Measurements from ENCODE around the gene CTXND1. TPM values are rescaled to one million over a fixed set of nuclear protein-coding genes. Genes with fewer than 3 reads are reported as not detected.
A peak's percentile ranks its signal among the peaks of the same experiment; 100 is the strongest.

Gene CTXND1
- polyA plus RNA-seq, 4 donors: 9.4 to 14.1 (median 11.8) TPM

- no peak for DNase-seq (ENCODE audit: low read depth in 4 of 4, low spot score in 3 of 4)
Observed at GRCh38 chr15:80260551-80260950, 8.5 kb upstream of the CTXND1 start.

- no peak for DNase-seq (ENCODE audit: low read depth in 4 of 4, low spot score in 3 of 4)
Observed at GRCh38 chr15:80259942-80260510, 8.0 kb upstream of the CTXND1 start.

DNA sequence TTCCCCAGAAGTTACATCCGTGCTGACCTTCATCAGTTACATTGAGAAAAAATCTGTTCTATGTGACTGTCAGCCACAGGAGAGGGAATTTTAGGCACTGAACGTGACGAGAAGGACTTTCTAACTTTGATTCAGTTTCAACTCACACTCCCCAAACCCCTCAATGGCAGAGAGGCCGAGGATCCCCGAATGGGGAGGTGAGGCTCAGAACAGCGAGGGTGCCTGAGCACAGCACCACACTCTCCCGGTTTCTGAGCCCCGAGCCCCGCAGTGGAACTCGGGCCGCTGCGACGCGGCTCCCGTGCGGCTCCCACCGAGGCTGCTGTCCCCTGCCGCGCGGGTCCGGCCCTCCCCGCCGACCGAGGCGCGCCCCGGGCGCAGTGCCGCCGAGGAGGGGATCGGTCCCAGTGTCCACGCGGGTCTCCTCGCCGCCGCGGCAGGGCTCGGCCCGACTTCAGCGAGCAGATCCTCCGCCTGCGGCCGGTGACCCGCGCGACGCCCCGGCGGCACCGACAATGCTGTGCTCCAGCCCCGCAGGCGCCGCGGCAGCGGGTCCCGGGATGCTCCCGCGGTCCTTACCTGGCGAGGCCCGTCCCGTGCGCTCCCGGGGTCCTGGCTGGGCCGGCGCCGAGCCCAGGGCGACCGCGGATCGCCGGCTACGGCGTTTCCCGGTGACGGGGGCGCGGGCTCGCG is 439 bp downstream of the CTXND1 start:
- DNase-seq (ENCODE audit: low read depth in 4 of 4, low spot score in 3 of 4): no peak

DNA sequence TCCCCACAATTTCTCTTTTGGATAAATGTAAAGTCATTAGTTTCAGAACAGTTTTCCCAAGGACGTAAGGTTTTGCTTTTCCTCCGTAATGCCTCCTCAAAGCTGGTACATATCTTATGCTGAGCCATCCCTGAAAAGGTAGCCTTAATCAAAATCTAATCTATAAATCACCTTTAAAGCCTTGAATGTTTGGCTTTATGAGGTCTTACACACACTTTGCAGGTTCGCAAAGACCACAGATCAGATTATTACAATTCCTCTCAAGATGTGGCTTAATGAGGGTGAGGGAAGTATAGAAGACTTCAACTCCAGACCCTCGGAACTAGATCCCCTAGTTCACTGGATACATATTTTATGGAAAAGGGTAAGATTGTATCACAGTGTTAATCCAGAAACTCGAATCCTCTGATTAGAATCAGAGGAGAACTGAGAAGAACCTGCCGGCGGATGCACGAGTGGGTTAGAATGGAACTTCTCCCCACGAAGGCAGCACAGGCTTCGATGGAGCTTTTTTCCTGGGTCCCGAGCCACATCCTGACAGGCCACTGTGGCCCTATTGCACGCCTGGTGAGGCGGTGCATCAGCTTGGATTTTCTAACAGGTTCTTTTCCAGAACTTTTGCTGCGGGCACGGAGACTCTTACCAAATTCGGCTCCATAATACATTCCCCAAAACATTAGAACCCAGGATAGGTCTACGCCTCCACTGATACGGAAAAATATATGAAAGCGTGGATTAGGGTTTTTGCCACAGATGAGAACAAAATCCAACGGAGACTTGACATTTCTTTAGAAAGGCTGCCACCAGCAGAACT is 1.2 kb downstream of the CTXND1 start:
- DNase-seq (ENCODE audit: low read depth in 4 of 4, low spot score in 3 of 4): no peak

- DNase-seq (ENCODE audit: low read depth in 4 of 4, low spot score in 3 of 4): no peak
Observed at GRCh38 chr15:80249973-80250372, 2.0 kb downstream of the CTXND1 start.

GRCh38 chr15:80247320-80247719 is 4.7 kb downstream of the CTXND1 start:
- DNase-seq (ENCODE audit: low read depth in 4 of 4, low spot score in 3 of 4): no peak

- no peak for DNase-seq (ENCODE audit: low read depth in 4 of 4, low spot score in 3 of 4)
Observed at GRCh38 chr15:80246425-80246894, 5.6 kb downstream of the CTXND1 start.

- no peak for DNase-seq (ENCODE audit: low read depth in 4 of 4, low spot score in 3 of 4)
Observed at GRCh38 chr15:80242802-80243201, 9.2 kb downstream of the CTXND1 start.

DNA sequence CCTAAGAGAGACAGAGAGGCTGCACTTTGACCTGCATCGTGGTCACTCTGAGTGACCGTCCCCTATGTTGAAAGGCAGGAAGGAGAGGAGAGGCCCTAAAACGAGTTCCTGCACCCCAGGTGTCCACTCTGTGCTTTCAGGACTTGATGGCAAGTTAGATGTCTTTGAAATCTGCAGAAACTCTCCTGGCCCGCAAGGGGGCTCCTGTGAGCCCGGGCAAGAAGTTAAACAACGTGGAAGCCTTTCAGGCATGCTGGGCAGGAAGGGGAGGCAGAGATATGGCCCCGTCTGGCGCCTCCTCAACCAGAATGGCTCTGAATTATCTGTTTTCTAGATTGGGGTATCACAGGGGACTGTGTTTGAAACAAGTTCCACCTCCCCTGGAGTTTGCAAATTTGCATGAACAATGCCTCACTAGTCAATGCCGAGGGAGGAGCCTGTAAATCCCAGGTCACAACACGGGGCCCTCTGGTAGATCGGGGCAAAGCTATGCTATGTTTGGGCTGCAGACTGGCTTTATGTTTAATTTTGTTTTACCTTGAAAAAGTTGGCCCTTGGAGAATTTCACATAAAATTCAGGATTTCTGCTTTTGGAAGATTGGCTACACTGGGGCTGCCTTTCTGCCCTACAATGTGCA is 9.8 kb downstream of the CTXND1 start:
- no peak for DNase-seq (ENCODE audit: low read depth in 4 of 4, low spot score in 3 of 4)

DNA sequence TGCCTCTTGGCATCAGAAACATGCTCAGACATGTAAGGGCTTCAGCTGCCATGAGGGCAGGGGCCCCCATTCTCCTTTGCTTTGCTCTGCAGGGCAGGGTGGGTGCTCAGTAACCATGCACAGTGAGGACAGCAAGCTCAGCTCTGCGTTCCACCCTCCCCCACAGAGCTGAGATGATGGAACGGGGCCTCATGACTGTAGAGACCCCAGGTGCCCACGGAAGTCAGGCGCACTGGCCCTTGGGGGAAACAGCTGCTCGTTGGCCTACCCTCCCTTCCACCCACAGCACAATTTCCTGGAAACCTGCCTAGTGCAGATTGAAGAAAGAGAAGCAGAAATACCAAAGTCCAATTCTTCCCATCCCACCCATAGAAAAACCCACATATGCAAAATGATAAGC is 10.5 kb downstream of the CTXND1 start:
- no peak for DNase-seq (ENCODE audit: low read depth in 4 of 4, low spot score in 3 of 4)

- DNase-seq (ENCODE audit: low read depth in 4 of 4, low spot score in 3 of 4): no peak
Observed at GRCh38 chr15:80240276-80240675, 11.7 kb downstream of the CTXND1 start.

GRCh38 chr15:80234883-80235282 is 17.1 kb downstream of the CTXND1 start:
- no peak for DNase-seq (ENCODE audit: low read depth in 4 of 4, low spot score in 3 of 4)

GRCh38 chr15:80233581-80233980 is 18.4 kb downstream of the CTXND1 start:
- peak in 2 of 4 donors; percentile 31 to 44 for DNase-seq (ENCODE audit: low read depth in 4 of 4, low spot score in 3 of 4)

- DNase-seq (ENCODE audit: low read depth in 4 of 4, low spot score in 3 of 4): no peak
Observed at GRCh38 chr15:80231371-80231770, 20.6 kb downstream of the CTXND1 start.

- DNase-seq (ENCODE audit: low read depth in 4 of 4, low spot score in 3 of 4): no peak
Observed at GRCh38 chr15:80228959-80229610, 22.9 kb downstream of the CTXND1 start.

GRCh38 chr15:80219955-80220354 is 32.1 kb downstream of the CTXND1 start:
- DNase-seq (ENCODE audit: low read depth in 4 of 4, low spot score in 3 of 4): no peak

- no peak for DNase-seq (ENCODE audit: low read depth in 4 of 4, low spot score in 3 of 4)
Observed at GRCh38 chr15:80217327-80217900, 34.6 kb downstream of the CTXND1 start.

DNA sequence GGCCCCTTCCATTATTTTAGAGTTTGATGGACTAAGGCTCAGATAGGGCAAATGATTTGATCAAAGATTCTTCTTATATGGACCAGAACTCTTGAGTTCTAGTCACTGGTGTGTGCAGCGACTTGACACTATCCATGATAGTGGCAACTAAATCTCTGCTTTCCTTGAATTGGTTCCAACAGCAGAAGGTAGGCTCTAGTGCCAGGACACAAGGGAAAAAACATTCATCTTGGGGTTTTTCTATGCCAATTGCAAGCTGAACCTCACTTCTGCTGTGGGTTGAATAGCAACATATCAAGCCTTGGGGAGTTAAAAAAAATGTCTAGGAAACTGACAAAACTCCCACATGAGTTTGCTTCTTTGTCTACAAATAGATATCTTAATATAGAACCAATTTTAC is 35.1 kb downstream of the CTXND1 start:
- DNase-seq (ENCODE audit: low read depth in 4 of 4, low spot score in 3 of 4): no peak

GRCh38 chr15:80216141-80216540 is 35.9 kb downstream of the CTXND1 start:
- no peak for DNase-seq (ENCODE audit: low read depth in 4 of 4, low spot score in 3 of 4)

GRCh38 chr15:80214910-80215309 is 37.1 kb downstream of the CTXND1 start:
- no peak for DNase-seq (ENCODE audit: low read depth in 4 of 4, low spot score in 3 of 4)
